Activated T-cell treated with anti-CD3 and anti-CD28 coated beads for 48 hours (primary cell): ENCODE data around the gene MYL6B.
"Not testable (repeated sequence)": the region's sequence is repeated elsewhere in the genome, so short reads cannot be mapped to it uniquely, and the experiment has no call there.

ENCODE experiments used
- DNase-seq: peaks from one replicate; pipeline ENCODE4 v3.0.0-alpha.2; 2020; ENCODE audit warnings: low read depth

Gene MYL6B

DNA sequence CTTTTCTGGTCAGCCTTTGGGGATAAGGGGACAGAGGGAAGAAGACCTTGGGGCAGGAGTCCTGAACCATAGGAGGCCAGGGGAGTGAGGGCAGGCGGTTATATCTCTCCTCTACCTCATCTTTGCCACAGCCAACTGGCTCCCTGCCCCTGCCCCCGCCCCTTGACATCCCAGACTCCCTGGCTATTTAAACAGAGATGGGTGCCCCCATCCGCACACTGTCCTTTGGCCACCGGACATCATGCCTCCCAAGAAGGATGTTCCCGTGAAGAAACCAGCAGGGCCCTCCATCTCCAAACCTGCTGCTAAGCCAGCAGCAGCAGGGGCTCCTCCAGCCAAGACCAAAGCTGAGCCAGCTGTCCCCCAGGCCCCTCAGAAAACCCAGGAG, 1.3 kb downstream of the MYL6B start:
- DNase-seq: no peak

DNA sequence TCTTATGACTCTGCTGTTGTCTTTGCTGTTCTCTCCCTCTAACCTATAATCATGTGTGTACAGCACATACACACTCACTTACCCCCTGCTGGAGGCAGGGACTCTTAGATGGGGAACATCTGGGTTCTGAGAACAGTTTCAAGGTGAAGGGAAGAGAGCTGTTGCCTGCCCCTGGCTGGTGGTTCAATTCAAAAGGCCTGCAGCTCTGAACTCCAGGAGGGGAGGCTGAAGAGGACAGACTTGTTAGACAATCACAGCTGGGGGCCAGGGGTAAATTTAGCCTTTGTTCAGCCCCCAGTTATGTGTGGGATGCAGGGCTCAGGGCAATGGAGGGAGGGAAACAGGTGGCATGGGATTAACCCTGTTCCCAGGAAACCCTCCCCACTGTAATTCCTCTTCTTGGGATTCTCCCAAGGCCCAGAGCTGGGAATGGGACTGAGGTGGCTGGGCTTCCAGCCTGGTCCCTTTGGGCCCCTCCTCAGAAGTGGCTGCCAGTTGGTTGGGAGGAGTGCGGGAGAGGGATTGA, 1.9 kb downstream of the MYL6B start:
- DNase-seq: no peak

DNA sequence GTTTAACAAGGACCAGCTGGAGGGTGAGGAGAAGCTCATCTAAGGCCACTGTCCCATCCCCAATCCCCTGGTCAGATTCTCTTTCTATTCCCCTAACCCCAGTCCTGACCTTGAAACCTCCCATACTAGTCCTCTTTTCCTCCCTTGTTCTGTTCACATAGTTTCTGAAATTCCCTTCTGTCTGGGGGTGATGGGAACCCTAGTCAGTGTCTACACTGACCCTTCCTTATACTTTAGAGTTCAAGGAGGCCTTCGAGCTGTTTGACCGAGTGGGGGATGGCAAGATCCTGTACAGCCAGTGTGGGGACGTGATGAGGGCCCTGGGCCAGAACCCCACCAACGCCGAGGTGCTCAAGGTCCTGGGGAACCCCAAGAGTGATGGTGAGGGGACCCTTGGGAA, 2.4 kb downstream of the MYL6B start:
- DNase-seq: no peak

DNA sequence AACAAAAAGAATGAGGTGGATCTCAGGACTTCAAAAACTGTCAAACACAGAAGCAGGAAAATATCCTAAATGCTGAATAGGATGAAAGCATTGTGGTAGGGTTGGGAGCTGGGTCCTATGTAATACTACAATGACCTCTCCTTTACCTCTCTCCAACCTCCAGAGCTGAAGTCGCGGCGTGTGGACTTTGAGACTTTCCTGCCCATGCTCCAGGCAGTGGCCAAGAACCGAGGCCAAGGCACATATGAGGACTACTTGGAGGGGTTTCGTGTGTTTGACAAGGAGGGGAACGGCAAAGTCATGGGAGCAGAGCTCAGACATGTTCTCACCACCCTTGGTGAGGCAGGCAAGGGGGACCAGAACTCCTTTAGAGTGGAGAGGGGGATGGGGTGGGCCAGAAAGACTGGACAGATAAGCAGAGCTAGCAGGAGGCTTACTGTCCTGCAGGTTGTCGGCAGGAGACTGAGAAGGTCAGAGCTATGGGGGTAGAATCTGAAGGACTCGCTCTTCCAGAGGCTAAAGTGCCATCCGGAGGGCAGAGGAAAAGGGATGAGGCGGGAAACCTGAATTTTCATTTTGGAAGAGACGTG, 3.0 kb downstream of the MYL6B start:
- no peak for DNase-seq

DNA sequence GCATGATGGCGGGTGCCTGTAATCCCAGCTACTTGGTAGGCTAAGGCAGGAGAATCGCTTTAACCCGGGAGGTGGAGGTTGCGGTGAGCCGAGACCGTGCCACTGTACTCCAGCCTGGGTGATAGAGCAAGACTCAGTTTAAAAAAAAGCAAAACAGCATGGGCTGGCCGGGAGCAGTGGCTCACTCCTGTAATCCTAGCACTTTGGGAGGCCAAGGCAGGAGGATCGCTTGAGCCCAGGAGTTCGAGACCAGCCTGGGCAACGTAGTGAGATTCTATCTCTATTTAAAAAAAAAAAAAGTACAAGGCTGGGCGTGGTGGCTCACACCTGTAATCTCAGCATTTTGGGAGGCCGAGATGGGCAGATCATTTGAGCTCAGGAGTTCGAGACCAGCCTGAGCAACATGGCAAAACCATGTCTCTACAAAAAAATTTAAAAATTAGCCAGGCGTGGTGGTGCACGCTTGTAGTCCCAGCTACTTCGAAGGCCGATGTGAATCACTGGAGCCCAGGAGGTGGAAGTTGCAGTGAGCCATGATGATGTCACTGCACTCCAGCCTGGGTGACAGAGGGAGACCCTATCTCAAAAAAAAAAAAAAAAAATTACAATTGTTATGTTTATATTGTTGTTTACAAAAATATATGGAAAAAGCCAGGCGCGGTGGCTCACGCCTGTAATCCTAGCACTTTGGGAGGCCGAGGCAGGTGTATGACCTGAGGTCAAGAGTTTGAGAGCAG, 4.2 kb downstream of the MYL6B start:
- DNase-seq: not testable (repeated sequence)

DNA sequence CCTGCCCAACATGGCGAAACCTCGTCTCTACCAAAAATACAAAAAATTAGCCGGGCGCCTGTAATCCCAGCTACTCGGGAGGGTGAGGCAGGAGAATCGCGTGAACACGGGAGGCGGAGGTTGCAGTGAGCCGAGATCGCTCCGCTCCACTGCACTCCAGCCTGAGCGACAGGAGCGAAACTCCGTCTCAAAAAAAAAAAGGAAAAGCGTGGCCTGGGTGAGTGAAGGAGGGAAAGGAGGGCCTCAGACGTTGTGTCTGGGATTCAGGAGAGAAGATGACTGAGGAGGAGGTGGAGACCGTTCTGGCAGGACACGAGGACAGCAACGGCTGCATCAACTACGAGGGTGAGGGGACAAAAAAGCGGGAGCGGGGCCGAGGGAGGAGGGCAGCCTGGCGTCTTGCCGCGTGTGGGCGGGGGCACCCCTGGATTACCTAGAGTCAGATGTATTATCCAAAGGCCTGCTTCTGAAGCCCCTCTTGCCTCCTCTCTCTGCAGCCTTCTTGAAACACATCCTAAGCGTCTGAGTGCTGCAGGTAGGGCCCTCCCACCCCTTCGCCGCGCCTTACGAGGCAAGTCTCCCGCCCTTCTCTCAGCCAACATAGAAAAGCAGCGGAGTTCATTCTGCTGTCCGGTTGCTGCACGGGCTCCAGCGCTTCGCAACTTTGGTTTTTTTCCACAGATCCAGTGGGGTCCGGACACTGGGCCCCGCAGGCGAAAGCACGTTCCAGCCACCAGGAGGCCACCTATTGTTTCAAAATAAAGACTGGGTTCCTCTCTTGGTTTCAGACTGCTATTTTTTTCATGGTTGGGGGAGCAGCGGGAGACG, 5.0 kb downstream of the MYL6B start:
- DNase-seq: peak; percentile 52

DNA sequence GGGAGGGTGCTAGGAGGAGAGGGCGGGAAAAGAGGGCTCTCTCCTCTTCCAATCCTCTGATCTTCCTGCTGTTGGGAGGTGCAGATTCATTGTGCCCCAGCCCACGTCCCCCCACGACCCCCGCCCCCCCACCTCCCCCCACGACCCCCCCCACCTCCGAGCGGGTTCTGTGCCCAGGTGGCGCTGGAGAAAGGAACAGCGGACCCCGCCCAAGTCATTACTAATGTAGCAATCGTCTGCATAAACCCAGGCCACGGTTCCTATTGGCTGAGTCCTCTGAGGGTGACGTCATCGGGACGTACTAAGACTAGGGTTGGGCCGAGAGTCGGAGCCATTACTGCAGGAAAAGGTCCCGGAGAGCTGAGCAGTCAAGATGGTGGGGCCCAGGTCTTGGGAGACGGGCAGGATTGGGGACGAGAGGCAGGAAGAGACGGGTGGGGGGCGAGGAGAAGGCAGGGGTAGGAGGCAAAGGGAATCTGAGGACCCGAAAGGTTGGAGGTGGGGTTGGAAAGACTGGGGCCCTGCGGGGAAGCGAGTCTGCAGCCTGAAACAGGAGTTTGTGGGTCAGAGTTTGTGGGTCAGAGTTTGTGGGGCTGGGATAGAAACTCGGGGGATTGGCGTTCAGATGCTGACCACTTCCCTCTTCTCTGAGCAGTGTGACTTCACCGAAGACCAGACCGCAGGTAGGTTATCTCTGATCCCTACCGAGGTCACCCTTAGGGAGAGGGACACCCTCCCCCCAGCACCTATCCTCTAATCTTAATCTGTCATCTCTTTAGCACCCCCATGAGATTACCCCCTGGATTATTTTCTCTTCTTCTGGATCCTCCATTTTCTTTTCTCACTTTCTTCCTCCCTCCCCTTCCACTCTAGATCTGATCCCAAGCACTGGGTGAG, 5.9 kb downstream of the MYL6B start, which contains the start of gene MYL6:
MYL6 (plus strand) TSS at position 331 of the 897 bp plus-strand sequence; CDS start at position 374, 43 bp downstream.
- peak; percentile 80 for DNase-seq

DNA sequence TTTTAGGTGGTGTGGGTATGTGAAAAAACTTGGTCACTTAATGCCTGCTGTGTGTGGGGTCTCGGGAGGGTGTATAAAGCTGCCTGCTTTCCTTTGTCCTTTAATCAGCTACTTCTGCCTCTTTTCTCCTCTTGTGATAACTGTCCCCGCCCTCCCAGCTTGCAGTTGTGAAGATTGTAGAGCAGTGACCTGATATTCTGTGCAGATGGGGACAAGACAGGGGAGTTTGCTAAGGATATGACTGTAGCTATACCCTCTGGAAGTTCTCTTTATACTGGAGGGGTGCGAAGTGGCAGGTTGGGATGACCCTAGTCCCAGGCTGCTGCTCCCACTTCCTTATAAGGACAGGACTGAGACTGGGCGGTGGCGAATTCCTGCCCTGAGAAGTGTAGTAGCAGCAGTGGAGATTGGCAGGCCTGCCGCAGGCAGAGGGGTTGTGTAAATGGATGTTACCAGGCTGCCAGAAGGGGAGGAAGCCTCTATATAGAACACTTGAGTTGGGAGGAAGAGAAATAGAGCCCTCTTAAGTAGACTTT, 6.6 kb downstream of the MYL6B start:
- no peak for DNase-seq

DNA sequence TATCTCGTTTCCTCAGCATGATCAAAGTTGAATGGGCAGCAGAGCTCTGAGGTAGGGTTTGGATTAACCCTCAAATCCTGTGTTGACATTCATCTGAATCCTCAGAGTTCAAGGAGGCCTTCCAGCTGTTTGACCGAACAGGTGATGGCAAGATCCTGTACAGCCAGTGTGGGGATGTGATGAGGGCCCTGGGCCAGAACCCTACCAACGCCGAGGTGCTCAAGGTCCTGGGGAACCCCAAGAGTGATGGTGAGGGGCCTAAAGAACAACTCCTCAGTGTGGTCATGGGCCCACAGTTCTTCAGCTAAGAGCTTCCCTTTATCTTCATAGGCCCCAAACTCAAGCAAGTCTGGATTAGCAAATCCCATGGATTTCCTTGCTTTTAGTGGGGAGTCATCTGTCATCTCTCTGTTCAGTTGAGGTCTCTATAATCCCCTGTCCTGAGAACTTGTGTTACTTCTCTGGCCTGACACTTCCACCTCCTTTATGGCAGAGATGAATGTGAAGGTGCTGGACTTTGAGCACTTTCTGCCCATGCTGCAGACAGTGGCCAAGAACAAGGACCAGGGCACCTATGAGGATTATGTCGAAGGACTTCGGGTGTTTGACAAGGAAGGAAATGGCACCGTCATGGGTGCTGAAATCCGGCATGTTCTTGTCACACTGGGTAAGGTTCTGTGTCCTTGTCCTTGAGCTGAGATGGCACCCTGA, 7.2 kb downstream of the MYL6B start:
- DNase-seq: no peak

DNA sequence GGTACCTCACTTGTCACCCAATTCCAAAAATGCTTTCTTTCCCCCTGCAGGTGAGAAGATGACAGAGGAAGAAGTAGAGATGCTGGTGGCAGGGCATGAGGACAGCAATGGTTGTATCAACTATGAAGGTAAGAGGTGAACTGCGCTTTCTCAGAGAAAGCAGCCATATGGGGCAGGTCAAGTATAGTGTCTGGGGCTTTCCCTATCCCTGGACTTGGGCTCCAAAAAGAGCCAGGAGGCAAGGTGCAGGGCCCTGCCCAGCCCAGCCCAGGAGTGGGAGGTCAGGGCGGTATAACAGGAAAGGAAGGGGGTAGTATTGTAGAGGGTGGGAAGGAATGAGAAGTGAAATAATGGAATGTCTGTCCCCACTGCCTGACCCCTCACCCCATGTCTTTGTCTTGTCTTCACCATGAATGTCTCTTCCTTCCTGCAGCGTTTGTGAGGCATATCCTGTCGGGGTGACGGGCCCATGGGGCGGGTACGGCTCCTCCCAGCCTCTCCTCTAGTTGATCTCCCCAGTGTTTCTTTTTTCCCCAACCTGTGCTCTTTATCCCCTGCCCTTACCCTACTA, 7.9 kb downstream of the MYL6B start:
- peak; percentile 38 for DNase-seq

DNA sequence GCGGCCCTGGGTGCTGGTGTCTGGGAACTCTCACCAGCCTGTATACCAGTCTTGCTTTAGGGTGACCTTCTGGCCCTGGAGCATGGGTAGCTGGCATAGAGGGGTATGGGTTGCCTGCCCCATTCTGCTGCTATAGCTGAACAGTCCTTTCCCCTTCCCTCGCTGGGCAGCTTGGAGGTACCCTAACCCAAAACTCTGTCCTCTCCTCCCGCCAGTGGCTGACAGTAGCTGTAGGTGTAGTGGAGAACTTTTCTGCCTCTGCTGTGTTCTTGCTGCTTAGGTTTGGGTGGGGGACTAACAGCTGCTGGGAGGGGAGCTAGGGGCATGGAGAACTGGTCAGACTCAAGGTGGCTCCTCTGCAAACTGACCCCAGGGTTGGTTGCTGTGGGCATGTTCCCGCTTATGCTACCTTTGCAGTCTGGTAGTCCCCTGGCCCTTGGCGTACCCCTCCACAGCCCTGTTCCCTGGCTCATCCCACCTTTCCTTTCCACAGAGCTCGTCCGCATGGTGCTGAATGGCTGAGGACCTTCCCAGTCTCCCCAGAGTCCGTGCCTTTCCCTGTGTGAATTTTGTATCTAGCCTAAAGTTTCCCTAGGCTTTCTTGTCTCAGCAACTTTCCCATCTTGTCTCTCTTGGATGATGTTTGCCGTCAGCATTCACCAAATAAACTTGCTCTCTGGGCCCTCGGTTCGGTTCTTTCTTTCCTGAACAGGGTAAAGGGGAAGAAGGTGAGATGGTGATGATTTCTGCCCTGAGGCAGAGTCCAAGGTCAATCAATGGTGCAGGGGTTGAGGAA, 8.7 kb downstream of the MYL6B start:
- no peak for DNase-seq

DNA sequence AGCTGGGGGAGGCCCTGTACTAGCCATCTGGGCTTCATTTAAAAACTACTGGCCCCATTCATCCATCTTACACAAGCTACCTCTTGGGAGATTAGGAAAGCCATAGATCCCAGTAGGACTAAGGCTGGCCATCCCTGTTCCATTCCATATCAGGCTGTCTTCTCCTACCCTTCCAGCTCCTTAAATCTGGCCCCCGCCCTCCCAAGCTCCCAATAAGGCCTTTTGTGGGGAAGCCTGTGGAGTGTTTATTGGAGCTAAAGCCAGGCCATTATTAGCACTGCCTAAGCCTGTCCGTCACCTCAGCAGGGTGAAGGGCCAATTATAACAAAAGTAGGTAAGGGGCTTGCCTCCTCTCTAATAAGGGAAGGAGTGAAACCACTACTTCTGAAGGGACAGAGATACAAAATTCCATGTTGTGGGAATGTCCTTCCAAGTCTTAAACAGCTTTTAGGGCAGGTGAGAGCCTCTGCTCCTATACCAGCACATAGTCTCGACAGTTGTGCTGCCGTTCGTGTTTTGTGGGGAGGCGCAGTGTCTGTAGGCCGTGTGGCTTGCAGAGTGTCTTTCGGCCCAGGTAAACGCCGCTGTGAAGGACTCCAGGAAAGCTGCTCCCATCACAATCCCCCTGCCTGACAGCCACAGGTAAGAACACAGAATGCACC, 9.4 kb downstream of the MYL6B start:
- DNase-seq: no peak

DNA sequence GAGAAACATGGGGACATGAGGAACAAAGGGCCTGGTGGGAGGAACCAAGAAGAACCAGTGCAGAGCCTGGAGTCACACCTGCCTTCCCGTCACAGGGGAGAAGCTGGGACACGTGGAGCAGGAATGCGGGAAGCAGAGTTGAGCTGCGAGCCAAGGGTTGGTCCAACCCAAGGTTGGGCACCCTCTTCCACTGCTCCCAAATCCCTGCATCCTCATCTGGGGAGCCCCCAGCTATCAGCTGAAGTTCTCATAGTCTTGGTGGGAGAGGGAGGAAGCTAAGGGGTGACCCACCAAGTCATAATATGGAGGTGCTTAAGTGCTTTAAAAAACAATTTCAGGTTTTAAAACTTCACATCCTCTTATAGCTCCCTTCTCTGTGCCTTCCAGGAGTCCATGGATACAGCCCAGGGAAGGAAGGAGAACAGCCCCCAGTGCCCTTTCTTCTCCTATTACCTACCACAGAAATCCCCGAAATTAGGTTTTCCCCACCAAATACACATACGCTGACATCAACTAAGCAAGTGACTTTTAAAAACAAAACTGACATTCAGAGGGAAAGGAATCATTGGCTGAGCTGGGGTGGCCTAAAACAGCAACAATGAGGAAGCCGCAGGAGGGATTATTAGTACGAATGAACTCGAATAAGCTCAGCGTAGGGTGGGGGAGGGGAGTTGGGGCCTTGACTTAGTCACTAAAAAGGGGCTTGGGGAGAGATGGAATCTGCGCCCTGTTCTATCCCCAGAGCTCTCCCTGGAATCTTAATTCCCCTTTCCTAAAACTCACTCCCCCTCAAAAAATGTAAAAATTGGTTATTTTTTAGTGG, 10.3 kb downstream of the MYL6B start:
- no peak for DNase-seq

DNA sequence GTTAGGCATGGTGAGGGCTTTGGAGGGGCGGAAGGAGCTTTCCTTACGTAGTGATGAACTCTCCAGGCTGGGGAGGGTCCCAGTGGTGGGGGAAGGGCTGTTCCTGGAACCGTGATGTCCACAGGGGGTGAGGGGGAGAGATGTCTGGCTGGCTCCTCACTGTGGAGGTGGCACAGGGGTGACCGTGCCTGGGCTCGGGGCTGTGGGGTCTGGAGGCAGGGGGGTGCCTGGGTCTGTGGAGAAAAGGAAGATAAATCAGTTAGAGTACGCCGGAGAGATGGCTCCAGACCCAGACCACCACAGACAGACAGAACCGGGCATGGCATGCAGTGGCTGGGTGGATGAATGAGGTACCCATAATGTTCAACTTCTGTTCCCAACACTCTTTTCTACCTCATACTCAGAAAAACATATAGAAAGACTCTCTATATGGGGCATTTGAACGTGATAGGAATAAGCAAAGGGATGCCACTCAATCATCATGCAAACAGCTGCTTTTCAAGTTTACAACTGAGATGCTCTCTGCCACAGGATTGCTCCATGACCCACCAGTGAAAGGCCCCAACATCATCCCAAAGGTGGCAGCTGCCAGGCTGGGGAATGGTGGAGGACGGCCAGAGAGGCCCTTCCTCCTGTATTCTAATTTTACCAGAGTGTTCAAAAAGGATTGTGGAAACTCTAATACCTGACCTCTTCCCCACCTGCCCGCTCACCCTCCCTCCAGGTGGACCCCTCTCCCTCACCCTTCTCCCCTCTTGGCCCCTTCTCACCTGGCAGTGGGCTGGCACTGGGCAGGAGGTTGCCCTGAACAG, 11.4 kb downstream of the MYL6B start:
- DNase-seq: no peak

DNA sequence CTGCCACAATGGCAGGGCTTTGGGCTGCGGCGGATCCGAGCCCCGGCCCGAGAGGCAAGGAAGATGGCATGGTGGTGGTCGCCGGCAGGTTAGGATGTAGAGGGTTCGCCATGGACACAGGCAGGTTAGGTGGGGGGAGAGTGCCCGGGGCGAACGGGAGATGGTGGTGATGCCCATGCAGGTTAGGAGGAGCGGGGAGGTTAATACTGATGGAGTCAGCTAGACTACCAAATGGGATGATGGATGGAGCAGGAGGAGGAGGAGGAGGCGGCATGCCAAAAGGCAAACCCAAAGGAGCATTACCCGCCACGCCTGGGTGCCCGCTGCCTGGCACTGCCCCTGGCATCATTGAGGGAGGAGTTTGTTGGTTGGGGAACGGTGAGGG, 11.9 kb downstream of the MYL6B start:
- DNase-seq: no peak

DNA sequence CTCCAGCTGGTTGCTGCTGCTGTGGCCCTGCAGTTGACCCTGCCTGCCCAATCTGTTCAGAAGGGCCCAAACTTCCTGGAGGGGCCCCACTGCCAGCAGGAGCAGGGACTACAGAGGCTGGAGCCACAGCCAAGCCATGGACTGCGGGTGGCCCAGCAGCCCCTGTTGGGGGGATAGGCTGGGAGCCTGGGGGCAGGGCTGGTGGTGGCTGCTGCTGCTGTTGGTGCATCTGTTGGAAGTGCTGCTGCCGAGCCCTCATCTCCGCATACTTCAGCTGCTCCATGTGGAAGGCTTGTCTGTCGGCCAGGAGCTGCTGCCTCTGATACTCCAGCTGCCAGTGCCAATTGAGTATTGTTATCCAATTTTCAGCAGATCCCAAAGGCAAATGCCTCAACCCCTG, 13.0 kb downstream of the MYL6B start:
- no peak for DNase-seq

DNA sequence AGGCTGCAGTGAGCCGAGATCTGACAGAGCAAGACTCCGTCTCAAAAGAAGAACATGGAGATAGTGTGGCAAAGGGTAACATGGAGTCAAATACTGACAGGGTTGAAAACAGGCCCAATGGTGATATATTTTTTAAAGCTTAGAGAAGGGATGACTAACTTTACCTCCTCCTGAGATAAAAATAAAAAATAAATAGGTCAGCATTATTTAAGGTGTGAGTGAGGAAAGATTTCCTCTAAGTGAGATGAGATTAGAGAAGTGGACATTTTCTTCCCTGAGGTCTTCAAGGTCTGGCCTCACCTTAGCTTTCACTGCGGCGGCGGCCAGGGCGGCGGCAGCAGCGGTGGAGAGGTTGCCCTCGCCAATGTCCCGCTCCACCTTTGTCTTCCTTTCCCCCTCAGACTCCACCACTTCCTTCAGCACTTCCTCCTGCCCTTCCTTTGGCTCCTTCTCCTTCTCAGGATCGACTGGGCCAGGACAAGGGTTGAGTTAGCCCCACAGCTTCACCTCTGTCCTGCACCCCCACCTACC, 16.9 kb downstream of the MYL6B start:
- no peak for DNase-seq
